H9 (cell line): ENCODE measurements around the gene AJUBA. TPM values are rescaled to one million over a fixed set of nuclear protein-coding genes. Genes with fewer than 3 reads are reported as not detected.

Source experiments
- DNase-seq: peaks from one replicate; pipeline ENCODE4 v3.0.0-alpha.2; 2017
- H2AFZ ChIP-seq: one replicate; pipeline ENCODE4 v1.6.1; 2013; ENCODE audit warnings: mild to moderate bottlenecking, low read length, control low read depth, moderate library complexity
- H2AK5ac ChIP-seq: 2 replicates; pipeline ENCODE4 v1.6.1; 2013; ENCODE audit warnings: low read length, control low read depth, mixed read lengths; ENCODE audit not compliant: insufficient read length
- H2BK120ac ChIP-seq: one replicate; pipeline ENCODE4 v1.6.1; 2013; ENCODE audit warnings: low read depth, mild to moderate bottlenecking, low read length, control low read depth, inconsistent platforms; ENCODE audit not compliant: poor library complexity, severe bottlenecking
- H2BK12ac ChIP-seq: 2 replicates; pipeline ENCODE4 v1.6.1; 2013; ENCODE audit warnings: low read length, control low read depth, mixed read lengths, low read depth; ENCODE audit not compliant: insufficient read length
- H2BK15ac ChIP-seq: 2 replicates; pipeline ENCODE4 v1.6.1; 2013; ENCODE audit warnings: low read depth, low read length, control low read depth
- H2BK20ac ChIP-seq: one replicate; pipeline ENCODE4 v1.6.1; 2013; ENCODE audit warnings: low read depth, mild to moderate bottlenecking, low read length, control low read depth, inconsistent platforms; ENCODE audit not compliant: poor library complexity, severe bottlenecking
- H2BK5ac ChIP-seq: 2 replicates; pipeline ENCODE4 v1.6.1; 2013; ENCODE audit warnings: low read length, control low read depth, mixed read lengths; ENCODE audit not compliant: insufficient read length
- H3K14ac ChIP-seq: 2 replicates; pipeline ENCODE4 v1.6.1; 2013; ENCODE audit warnings: low read length, control low read depth; ENCODE audit not compliant: insufficient read depth
- H3K18ac ChIP-seq: 2 replicates; pipeline ENCODE4 v1.6.1; 2013; ENCODE audit warnings: low read depth, mild to moderate bottlenecking, mixed read lengths, low read length, control low read depth; ENCODE audit not compliant: insufficient read length
- H3K23ac ChIP-seq: 2 replicates; pipeline ENCODE4 v1.6.1; 2013; ENCODE audit warnings: low read length, control low read depth, mixed read lengths, low read depth; ENCODE audit not compliant: insufficient read length
- H3K23me2 ChIP-seq: 2 replicates; pipeline ENCODE4 v1.6.1; 2013; ENCODE audit warnings: low read depth, mild to moderate bottlenecking, mixed read lengths, low read length, control low read depth; ENCODE audit not compliant: insufficient read length, poor library complexity, severe bottlenecking
- H3K27ac ChIP-seq: 2 replicates; pipeline ENCODE4 v1.5.1; 2013; ENCODE audit warnings: low read length, control low read depth, mixed read lengths, low read depth; ENCODE audit not compliant: insufficient read length
- H3K27me3 ChIP-seq: 2 replicates; pipeline ENCODE4 v1.6.1; 2013; ENCODE audit warnings: low read length, control low read depth, inconsistent platforms; ENCODE audit not compliant: insufficient read depth
- H3K4ac ChIP-seq: 2 replicates; pipeline ENCODE4 v1.6.1; 2013; ENCODE audit warnings: low read depth, mild to moderate bottlenecking, control low read depth, inconsistent platforms, low read length, moderate library complexity
- H3K4me1 ChIP-seq: 2 replicates; pipeline ENCODE4 v1.6.1; 2013; ENCODE audit warnings: low read length, control low read depth, inconsistent platforms; ENCODE audit not compliant: insufficient read depth
- H3K4me2 ChIP-seq: 2 replicates; pipeline ENCODE4 v1.6.1; 2013; ENCODE audit warnings: low read length, control low read depth, mixed read lengths; ENCODE audit not compliant: insufficient read length, insufficient read depth
- H3K56ac ChIP-seq: 2 replicates; pipeline ENCODE4 v1.6.1; 2013; ENCODE audit warnings: low read depth, mild to moderate bottlenecking, mixed read lengths, low read length, control low read depth; ENCODE audit not compliant: insufficient read length
- H3K79me1 ChIP-seq: 2 replicates; pipeline ENCODE4 v1.6.1; 2013; ENCODE audit warnings: low read depth, mild to moderate bottlenecking, moderate library complexity, low read length, control low read depth, inconsistent platforms; ENCODE audit not compliant: insufficient read depth, poor library complexity, severe bottlenecking
- H3K79me2 ChIP-seq: 2 replicates; pipeline ENCODE4 v1.6.1; 2013; ENCODE audit warnings: low read length, control low read depth, inconsistent platforms; ENCODE audit not compliant: insufficient read depth
- H3K9ac ChIP-seq: 2 replicates; pipeline ENCODE4 v1.6.1; 2013; ENCODE audit warnings: low read length, control low read depth, mixed read lengths; ENCODE audit not compliant: insufficient read length; ENCODE audit errors: extremely low read depth
- H3K9me3 ChIP-seq: one replicate; pipeline ENCODE4 v1.6.1; 2013; ENCODE audit warnings: low read depth, low read length, inconsistent platforms; ENCODE audit not compliant: control insufficient read depth
- H3T11ph ChIP-seq: one replicate; pipeline ENCODE4 v1.6.1; 2013; ENCODE audit warnings: mild to moderate bottlenecking, low read length, control low read depth, inconsistent platforms
- H4K20me1 ChIP-seq: one replicate; pipeline ENCODE4 v1.6.1; 2013; ENCODE audit not compliant: control insufficient read depth, insufficient read length, insufficient read depth
- H4K5ac ChIP-seq: 2 replicates; pipeline ENCODE4 v1.6.1; 2013; ENCODE audit warnings: low read depth, mild to moderate bottlenecking, mixed read lengths, low read length, control low read depth; ENCODE audit not compliant: insufficient read length
- H4K8ac ChIP-seq: replicated peaks from 2 replicates; pipeline ENCODE4 v1.6.1; 2013; ENCODE audit warnings: low read length, control low read depth, mixed read lengths, low read depth; ENCODE audit not compliant: insufficient read length
- H4K91ac ChIP-seq: 2 replicates; pipeline ENCODE4 v1.6.1; 2013; ENCODE audit warnings: low read depth, mild to moderate bottlenecking, moderate library complexity, mixed read lengths, low read length, control low read depth; ENCODE audit not compliant: insufficient read length
- H3K27ac Mint-ChIP-seq, 3 experiments: 2 replicates in 2 of 3; 3 replicates in 1 of 3; pipeline ENCODE4 v1.8.0; 2020 to 2021; ENCODE audit warnings: mixed read lengths in 3 of 3, mild to moderate bottlenecking in 1 of 3, moderate library complexity in 1 of 3
- H3K27me3 Mint-ChIP-seq: 2 replicates; pipeline ENCODE4 v1.8.0; 2021; ENCODE audit warnings: low read depth, mild to moderate bottlenecking, moderate library complexity, mixed read lengths
- H3K36me3 Mint-ChIP-seq, 3 experiments: 2 replicates in 2 of 3; 3 replicates in 1 of 3; pipeline ENCODE4 v1.8.0; 2020 to 2021; ENCODE audit warnings: low read depth in 3 of 3, mixed read lengths in 3 of 3; ENCODE audit not compliant: insufficient read depth in 1 of 3
- H3K4me1 Mint-ChIP-seq, 2 experiments: 2 replicates each; pipeline ENCODE4 v1.8.0; 2020; ENCODE audit warnings: mixed read lengths in 2 of 2
- H3K4me3 Mint-ChIP-seq, 2 experiments: 2 replicates in 1 of 2; 3 replicates in 1 of 2; pipeline ENCODE4 v1.8.0; 2020 to 2021; ENCODE audit warnings: mild to moderate bottlenecking in 2 of 2, mixed read lengths in 2 of 2, moderate library complexity in 1 of 2
- H3K9me3 Mint-ChIP-seq, 2 experiments: 2 replicates in 1 of 2; 3 replicates in 1 of 2; pipeline ENCODE4 v1.8.0; 2020; ENCODE audit warnings: mild to moderate bottlenecking in 2 of 2, mixed read lengths in 2 of 2, moderate library complexity in 1 of 2
- CTCF ChIP-seq: fragments of 200-600 bp; sonication (generic); conservative IDR thresholded peaks from 3 replicates; pipeline ENCODE4 v1.8.0; 2021; ENCODE audit warnings: antibody characterized with exemption, mild to moderate bottlenecking
- WGBS: extraction: QIAGEN DNeasy Blood & Tissue Kit; methylation state at CpG from one replicate; pipeline ENCODE4 v1.1.7; 2013; ENCODE audit warnings: missing lambda C conversion rate, low lambda C conversion rate, mixed read lengths; ENCODE audit not compliant: insufficient read length; ENCODE audit errors: extremely low coverage; 5-methylcytosine and 5-hydroxymethylcytosine counted together
- total RNA-seq: library from RNA; stranded (reverse); gene quantifications from 2 replicates; pipeline ENCODE4 v1.2.1, GENCODE V29; 2021

The AJUBA gene
- total RNA-seq, 1 experiment from 2014 or later, result 44.9 TPM

DNA sequence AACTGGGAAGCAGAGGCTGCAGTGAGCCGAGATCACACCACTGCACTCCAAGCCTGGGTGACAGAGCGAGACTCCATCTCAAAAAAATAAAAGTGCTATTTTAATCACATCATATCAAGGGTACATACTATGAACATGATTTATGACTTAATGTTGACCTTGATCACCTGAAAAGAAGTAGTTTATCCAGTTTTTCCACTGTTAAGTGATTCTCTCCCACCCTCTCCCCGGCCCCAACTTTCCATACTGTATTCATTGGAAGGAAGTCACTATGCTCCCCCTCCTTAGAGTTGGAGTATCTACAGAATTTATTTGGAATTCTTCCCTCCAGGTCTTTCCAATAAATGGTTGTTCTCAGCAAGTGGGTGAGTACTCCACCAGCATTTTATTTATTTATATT is 50.2 kb downstream of the AJUBA start:
- no peak overlapping the region for H3K4me3 Mint-ChIP-seq

More for the DNA sequence above, 50.2 kb downstream of the AJUBA start:
- no peaks in the 10 kb centered on the region for H3K9me3 ChIP-seq
- no peak overlapping the region for H3K9ac ChIP-seq
- H3K14ac ChIP-seq, result no peak overlapping the region
- H3K4ac ChIP-seq, result no peak overlapping the region
- H3K79me2 ChIP-seq, result peaks cover 5% of the 10 kb centered on the region
- H3K9me3 Mint-ChIP-seq, result no peaks in the 10 kb centered on the region
- H3K18ac ChIP-seq, result no peak overlapping the region
- H3K36me3 Mint-ChIP-seq, result peaks cover 3 to 6% (median 3%) of the 10 kb centered on the region in 3 experiments; a peak in 6 of 7 replicates
- no peak overlapping the region for H4K5ac ChIP-seq
- H3K4me2 ChIP-seq, result no peak overlapping the region
- H2AK5ac ChIP-seq, result no peak overlapping the region
- no peak overlapping the region for H3K23ac ChIP-seq
- H2AFZ ChIP-seq, result no peak overlapping the region
- no peak overlapping the region for H3T11ph ChIP-seq
- H3K27me3 Mint-ChIP-seq, result no peaks in the 10 kb centered on the region
- no peak overlapping the region for H2BK120ac ChIP-seq
- H2BK5ac ChIP-seq, result no peak overlapping the region
- no peak for TF ChIP-seq CTCF
- H2BK12ac ChIP-seq, result no peak overlapping the region
- no peak overlapping the region for H3K56ac ChIP-seq
- peaks cover 12% of the 10 kb centered on the region for H3K23me2 ChIP-seq
- no peaks in the 10 kb centered on the region for H4K20me1 ChIP-seq
- no CpG with 5 or more reads among the region's 3 CpGs for WGBS
- H3K79me1 ChIP-seq, result no peaks in the 10 kb centered on the region
- H3K4me1 ChIP-seq, result peaks cover 3% of the 10 kb centered on the region
- no peak overlapping the region for H2BK15ac ChIP-seq
- H4K8ac ChIP-seq, result no peak overlapping the region
- H3K27ac ChIP-seq, result no peak overlapping the region
- H2BK20ac ChIP-seq, result no peak overlapping the region
- no peaks in the 10 kb centered on the region for H3K27me3 ChIP-seq
- DNase-seq, result no peak
- peaks cover 6 to 11% of the 10 kb centered on the region in 2 experiments for H3K4me1 Mint-ChIP-seq
- H3K27ac Mint-ChIP-seq, result no peak overlapping the region
- no peak overlapping the region for H4K91ac ChIP-seq
